GM18505 (cell line): ENCODE measurements around the gene LRRC7.

ENCODE experiments used
- ATAC-seq: cut with Tn5 transposase; IDR thresholded peaks from one replicate; pipeline ENCODE4 v1.9.1; 2021; ENCODE audit not compliant: unreplicated experiment
- POLR2A ChIP-seq: IDR thresholded peaks from 4 replicates; pipeline ENCODE4 v1.6.1; 2011; ENCODE audit warnings: borderline replicate concordance; ENCODE audit not compliant: insufficient read depth, insufficient read length; ENCODE audit errors: extremely low read depth

LRRC7 gene

GRCh38 chr1:69985901-69986439, 418.2 kb downstream of the LRRC7 start:
- TF ChIP-seq POLR2A = no peak
- ATAC-seq = no peak

DNA sequence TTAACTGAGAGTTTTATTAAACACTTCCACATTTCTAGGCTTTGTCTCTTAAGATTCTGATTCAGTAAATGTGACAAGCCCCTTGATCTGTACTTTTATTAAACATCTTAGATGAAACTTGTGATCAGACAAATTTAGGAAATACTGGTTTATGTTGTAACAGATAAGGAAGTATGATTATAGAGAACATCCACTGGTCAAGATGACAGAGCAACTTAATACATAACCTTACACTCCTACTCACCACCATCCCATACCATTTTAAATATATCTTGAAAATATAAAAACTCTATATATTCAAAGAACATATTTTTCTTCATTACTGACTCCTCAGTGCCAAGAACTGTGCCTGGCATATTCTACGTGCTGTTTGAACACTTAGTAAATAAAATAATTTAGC, 420.2 kb downstream of the LRRC7 start:
- ATAC-seq = no peak
- TF ChIP-seq POLR2A = no peak

- no peak for TF ChIP-seq POLR2A
- no peak for ATAC-seq
These were observed 423.9 kb downstream of the LRRC7 start for GRCh38 chr1:69991644-69992043.

DNA sequence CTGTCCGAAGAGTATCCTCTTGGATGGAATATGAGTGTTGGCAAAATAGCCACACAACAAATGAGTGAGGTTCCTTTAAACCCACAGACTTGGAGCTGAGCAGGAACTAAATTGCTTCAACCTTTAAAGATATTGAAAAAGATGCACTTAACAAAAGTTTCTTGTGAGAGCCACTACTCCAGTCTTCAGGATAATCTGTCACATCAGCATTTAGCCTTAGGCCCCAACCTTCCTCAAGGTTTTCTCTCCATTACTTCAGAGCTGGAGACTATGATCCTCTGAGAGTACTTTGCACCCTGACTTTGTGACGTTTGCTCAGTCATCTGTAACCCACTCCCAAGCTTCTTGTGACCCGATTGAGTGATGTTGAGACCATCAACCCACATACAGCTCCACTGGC, 424.9 kb downstream of the LRRC7 start:
- TF ChIP-seq POLR2A = no peak
- ATAC-seq = no peak

- no peak for ATAC-seq
- TF ChIP-seq POLR2A = no peak
These were observed 426.1 kb downstream of the LRRC7 start for GRCh38 chr1:69993810-69994209.

GRCh38 chr1:69994241-69994640, 426.5 kb downstream of the LRRC7 start:
- no peak for TF ChIP-seq POLR2A

GRCh38 chr1:69998847-69999246, 431.1 kb downstream of the LRRC7 start:
- TF ChIP-seq POLR2A = no peak
- no peak for ATAC-seq

More at GRCh38 chr1:69994241-69994640, 426.5 kb downstream of the LRRC7 start:
- ATAC-seq = no peak

DNA sequence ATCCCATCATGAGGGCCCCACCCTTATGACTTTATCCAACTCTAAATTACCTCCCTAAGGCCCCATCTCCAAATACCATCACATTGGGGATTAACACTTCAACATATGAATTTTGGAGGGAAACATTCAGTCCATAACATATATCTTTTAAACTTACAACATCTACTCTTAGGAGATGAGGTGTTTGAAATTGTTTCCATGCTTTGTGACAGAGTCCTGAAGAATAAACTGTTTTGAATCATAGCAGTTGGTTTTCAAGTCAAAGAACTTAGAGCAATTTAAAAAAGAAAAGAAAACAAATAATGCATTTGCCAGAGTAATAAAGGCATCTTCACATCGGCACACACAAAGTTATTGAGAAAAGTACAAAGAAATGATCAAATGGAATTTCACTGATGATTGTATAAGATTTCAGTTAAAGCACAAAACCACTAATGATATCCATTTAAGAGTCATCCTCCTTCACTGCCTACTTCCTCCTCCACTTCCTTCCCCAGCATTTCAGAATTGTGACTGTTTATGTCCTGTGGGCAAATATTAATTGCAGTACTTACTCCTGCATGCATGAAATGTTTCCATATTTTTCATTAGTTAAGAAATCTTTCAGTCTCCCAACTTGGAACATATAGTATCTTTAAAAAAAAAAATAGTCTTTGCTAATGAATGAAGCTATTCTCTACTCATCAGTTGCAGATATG, 435.6 kb downstream of the LRRC7 start:
- no peak for TF ChIP-seq POLR2A

DNA sequence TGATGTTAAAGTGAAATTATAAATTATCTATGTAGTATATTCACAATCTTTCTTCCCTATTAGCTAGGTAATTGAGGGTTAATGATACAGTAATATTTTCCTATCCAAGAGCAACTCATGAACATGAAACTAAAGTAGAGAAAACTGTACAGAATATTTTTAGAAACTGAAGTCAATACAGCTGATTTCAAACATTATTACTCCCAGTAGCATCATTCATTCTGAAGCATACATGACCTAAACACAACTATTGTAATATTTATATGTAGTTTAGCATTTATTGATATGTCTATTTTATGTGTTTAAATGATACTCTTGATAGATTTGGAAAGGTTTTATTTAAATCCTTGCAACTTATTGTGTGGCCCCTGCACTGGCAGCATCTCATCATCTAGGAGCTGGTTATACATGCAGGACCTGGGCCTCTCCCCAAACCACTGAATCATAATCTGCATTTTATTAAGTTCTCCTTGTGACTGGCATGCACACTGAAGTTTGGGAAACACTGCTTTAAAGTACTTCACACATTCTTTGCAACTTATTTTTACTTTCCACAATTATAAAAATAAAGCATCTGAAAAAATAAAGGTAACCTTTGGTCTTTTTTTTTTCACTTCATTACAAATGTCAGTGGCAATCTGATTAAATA, 437.8 kb downstream of the LRRC7 start:
- TF ChIP-seq POLR2A = no peak
- ATAC-seq = no peak

More for the DNA sequence above, 435.6 kb downstream of the LRRC7 start:
- ATAC-seq = no peak

GRCh38 chr1:70008660-70009059, 440.9 kb downstream of the LRRC7 start:
- no peak for TF ChIP-seq POLR2A
- no peak for ATAC-seq

DNA sequence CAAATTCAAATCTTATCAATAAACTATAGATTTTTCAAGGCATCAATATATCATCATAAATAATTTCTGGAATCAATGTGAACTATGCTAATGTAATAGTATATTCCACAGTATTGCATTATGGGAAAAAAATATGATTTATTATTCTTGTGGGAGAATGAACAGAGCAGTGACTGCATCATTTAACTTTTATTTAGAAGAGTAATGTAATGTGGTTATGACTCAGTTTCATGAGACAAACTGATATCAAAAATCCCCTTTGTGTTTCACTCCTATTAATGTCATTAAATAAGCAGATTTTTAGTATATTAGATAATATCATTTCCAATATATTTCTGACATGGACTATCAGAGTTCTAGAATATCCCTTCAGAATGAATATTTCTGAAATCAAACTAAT, 450.0 kb downstream of the LRRC7 start:
- no peak for ATAC-seq
- no peak for TF ChIP-seq POLR2A

DNA sequence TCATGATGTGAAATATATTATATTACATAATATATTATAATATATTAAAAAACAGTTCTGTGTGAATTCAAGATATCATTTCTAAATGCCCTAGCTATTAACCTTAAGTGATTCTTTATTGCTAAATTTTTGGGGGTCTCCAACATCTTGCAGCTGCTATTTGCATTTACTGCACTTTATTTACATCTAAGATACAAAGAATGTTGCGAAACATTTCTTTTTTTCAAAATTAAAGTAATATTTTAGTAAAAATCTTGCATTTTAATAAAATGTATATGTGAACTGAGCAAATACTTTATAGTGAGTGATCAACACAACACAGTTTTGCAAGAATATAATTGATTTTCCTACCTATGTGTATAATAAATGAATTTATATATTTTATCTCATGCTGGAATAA, 456.6 kb downstream of the LRRC7 start:
- no peak for ATAC-seq
- TF ChIP-seq POLR2A = no peak

DNA sequence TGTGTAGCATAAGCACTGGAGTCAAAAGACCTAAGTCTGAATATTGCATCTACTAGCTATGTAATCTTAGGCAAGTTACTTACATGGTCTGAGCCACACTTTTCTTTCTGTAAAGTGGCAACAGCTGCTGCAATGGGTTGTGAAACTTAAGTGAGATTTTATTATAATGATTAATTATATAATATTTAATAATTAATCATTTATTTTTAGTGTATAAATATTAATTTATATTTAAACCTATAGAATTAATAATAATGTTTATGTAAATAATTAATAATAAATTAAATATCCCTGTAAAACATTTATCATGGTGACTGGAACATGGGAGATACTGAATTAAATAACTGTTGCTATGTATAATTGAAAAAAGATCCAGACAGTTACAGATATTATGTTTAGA, 457.3 kb downstream of the LRRC7 start:
- no peak for ATAC-seq
- TF ChIP-seq POLR2A = no peak

- no peak for TF ChIP-seq POLR2A
- no peak for ATAC-seq
These were observed 458.1 kb downstream of the LRRC7 start for GRCh38 chr1:70025846-70026245.
